HG03060 (cell line): Measurements from ENCODE around the gene METTL14.
"Not testable (repeated sequence)": the region's sequence is repeated elsewhere in the genome, so short reads cannot be mapped to it uniquely, and the experiment has no call there.

Source experiments
- ATAC-seq: cut with Tn5 transposase; IDR thresholded peaks from one replicate; pipeline ENCODE4 v1.9.1; 2021; ENCODE audit warnings: low read depth, moderate number of reproducible peaks; ENCODE audit not compliant: unreplicated experiment

The METTL14 gene

DNA sequence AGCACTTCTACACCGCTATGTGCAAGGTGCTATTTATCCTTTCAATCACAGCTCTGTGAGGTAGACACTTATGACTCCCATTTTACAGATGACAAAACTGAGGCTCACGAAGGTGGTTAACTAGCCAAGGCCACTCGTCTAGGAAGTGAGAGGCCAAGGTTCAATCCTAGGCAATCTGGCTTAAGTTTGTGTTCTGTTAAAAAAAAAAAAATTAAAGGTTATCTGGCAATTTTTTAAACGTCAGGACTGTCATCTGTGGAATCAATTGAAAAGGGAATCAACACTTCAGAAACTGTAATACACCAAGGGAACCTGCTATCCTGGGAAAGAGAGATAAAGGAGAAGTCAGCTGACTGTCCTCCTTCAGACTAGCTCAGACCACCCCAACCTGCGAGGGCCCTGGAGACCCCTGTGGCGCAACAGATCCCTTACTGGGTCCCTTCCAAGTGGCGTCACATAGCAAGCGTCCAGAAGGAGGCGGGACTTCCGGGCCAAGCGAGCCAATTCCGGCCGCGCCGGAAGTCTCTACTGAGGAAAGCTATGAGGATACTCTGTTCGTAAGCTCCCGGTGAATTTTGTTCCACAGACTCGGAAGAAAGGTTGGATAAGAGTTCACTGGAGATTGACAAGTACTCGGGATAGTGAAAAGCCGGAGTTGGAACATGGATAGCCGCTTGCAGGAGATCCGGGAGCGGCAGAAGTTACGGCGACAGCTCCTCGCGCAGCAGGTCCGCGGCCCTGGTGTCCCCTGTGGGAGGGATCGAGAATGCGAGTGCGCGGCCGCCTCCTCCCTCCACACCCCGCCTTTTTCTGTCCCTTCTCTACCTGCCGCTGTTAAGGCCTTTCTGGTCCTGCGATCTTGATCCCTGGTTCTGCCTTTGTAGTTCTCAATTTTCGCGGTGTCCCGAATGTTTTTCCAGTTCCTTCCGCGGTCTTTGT, at the start of gene METTL14:
Gene METTL14, plus strand, starts transcription at position 520 of the 939 bp plus-strand sequence. Its CDS starts 143 bp downstream, at position 663.
- ATAC-seq, result peak; percentile 99

- not testable (repeated sequence) for ATAC-seq
Observed at GRCh38 chr4:118636126-118636525, 49.1 kb upstream of the METTL14 start.

DNA sequence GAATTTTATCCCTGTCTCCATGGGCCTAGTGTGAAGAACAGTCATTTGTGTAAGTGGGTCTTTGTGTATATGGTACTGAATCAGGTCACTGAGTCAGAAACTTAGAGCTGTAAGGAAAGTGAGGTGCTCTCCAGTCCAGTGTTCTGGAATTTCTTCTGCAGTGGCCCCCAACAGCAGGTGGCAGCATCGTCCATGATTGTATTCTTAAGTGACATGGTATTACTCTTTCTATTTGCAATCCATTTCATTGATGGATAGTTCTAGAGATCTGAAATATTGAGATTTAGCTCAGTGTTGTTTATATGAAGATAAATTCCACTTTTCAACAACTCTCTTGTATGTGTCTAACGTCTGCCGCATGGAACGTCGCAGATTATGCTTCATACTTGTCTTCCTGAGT, 20.5 kb upstream of the METTL14 start:
- ATAC-seq, result not testable (repeated sequence)

DNA sequence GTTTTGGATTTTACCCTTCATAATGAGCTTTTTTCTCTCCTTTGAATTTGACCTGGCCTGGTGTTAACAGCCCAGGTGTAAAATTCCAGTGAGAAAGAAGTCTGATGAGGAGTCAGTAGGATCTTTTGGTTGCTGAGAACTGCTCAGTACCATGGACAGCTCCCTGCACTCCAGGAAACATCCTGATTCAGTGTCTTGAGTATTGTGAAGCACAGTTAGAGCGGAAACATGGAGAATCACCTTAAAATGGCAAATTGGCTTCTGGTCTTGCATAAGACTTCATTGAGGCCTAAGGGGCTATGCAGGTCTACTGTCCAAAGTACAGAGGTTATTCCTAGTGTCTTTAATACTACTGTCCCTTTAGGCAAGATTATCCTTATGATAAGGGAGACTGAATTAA, 16.0 kb upstream of the METTL14 start:
- not testable (repeated sequence) for ATAC-seq

- ATAC-seq, result not testable (repeated sequence)
Observed at GRCh38 chr4:118670968-118671367, 14.2 kb upstream of the METTL14 start.

DNA sequence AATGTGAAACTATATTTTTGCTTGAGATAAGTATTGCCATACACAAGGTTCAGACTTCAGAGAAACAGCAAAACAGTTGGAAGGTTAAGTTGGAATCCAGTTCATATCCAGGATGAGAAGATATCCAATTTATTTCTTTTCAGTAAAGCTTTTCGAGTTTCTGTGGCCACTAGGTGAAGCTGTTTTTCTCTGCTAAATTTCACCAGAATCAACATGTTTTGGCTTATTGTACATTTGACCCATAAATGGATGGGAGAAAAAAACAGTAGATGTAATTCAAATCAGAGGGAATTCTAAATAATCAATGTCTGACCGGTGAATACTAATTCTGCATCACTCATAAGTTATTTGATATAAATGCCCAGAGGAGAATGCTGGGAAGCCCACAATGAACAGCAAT, 9.1 kb upstream of the METTL14 start:
- ATAC-seq, result no peak

- no peak for ATAC-seq
Observed at GRCh38 chr4:118680808-118681207, 4.4 kb upstream of the METTL14 start.

DNA sequence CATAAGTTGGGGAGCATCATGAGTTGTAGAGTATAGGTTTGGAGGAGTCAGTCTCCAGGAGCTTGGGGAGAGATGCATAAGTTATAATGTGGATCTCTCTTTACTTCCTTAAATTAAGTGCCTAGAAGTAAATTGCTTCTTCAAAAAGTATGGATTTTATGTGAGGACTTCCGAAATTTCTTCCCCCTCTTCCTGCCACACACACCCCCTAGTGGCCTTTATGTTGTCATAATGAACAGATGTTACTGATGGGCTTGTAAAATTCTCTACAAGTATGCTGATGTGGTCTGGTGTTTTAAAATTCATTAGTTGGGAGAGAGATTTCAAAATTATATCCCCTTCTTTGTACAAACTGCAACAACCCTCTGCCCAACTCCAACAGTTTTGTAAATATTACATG, 2.3 kb upstream of the METTL14 start:
- no peak for ATAC-seq

DNA sequence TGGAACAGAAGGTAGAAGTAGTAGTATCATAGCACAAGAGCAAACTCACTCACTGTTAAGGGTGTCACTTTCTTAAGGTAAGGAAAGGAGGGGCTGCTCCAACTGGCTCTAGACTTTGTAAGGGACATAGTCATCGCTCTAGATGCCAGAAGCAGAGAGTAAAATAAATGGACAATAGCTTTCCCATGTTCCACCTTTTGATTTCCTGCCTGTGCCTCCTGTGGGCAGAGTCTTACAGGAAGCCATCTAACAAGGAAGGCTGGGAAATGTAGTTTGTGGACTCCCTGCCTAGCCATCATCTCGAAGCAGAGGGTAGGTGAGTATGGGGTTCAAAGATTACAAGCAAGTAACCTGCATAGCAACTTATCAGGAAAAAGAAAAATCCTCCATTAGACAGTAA, 1.7 kb upstream of the METTL14 start:
- ATAC-seq, result no peak

- no peak for ATAC-seq
Observed at GRCh38 chr4:118703118-118703517, 17.9 kb downstream of the METTL14 start.

- ATAC-seq, result no peak
Observed at GRCh38 chr4:118711052-118711451, 25.9 kb downstream of the METTL14 start.

DNA sequence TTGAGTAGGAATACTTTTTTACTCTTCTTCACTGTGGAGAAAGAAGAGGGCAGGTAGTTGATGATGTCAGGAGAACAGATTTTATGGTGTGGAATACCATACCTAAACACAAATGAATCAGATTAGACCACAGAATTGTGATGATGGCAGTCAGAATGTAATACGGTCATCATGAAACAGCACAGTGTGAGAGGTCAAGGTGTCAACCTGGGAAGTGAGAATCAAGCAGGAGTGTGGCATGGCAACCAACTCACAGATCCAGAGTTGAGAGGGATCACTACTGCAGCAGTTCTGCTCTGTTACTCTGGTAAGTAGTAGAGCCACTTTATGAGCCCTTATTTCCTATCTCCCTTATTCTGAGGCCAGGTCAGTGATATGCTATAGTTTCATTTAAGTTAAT, 27.7 kb downstream of the METTL14 start:
- ATAC-seq, result no peak

- ATAC-seq, result no peak
Observed at GRCh38 chr4:118714682-118715081, 29.5 kb downstream of the METTL14 start.

- ATAC-seq, result no peak
Observed at GRCh38 chr4:118716304-118716703, 31.1 kb downstream of the METTL14 start.

DNA sequence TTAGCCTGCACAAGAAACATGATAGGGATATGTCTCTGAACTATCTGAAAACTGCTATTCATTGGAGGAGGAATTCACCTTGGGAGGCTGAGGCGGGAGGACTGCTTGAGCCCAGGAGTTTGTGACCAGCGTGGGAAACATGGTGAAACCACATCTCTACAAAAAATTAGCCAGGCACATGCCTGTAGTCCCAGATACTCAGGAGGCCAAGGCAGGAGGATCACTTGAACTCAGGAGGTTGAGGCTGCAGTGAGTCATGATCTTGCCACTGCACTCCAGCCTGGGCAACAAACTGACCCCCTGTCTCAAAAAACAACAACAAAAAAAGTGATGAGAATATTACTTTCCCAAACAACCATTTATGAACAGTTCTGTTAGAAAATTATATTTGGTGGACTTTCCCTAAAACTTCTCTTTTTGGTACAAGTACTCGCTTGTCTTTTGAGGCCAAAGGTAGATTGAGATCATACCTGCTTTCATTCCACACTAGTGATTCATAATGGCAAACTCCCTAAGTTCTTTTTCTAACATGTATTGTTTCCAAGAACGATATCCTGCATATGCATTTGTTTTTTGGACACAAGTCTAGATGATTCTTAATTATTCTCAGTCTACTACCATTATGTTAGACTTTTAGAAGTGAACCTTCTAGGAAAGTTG, 33.4 kb downstream of the METTL14 start:
- no peak for ATAC-seq

GRCh38 chr4:118721752-118722151, 36.6 kb downstream of the METTL14 start:
- no peak for ATAC-seq

GRCh38 chr4:118723369-118723768, 38.2 kb downstream of the METTL14 start:
- no peak for ATAC-seq

- no peak for ATAC-seq
Observed at GRCh38 chr4:118727360-118727759, 42.2 kb downstream of the METTL14 start.

GRCh38 chr4:118729287-118730286, 44.4 kb downstream of the METTL14 start:
- ATAC-seq, result no peak

DNA sequence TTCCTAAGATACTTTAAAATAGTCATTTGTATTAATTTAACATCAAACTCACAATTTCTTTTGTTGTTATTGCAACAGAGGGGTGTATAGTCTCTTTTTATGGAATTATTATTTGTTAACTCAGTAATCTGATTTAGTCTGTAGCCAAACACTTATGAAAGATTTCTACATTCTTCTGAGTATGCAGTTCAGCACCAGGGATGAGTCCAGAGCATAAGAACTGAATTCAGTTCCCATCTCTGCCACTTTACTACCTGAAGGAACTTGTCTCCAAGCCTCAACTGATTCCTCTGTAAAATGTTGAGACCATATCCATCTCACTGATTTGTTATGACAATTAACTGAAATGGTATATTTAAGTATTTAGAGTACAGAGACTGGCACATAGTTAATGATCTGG, 45.5 kb downstream of the METTL14 start:
- ATAC-seq, result no peak
